HG02840 (cell line): ENCODE measurements around the gene KCTD11.
A peak's percentile ranks its signal among the peaks of the same experiment; 100 is the strongest.

Experiments
- ATAC-seq: cut with Tn5 transposase; IDR thresholded peaks from one replicate; pipeline ENCODE4 v1.9.1; 2021; ENCODE audit warnings: mild to moderate bottlenecking, moderate library complexity, moderate number of reproducible peaks; ENCODE audit not compliant: unreplicated experiment, low FRiP score

KCTD11 gene

GRCh38 chr17:7396147-7396546 lies 44.2 kb downstream of the KCTD11 start:
- ATAC-seq = no peak

- no peak for ATAC-seq
These were observed 46.6 kb downstream of the KCTD11 start for GRCh38 chr17:7398612-7399011.

GRCh38 chr17:7403043-7403726 lies 51.2 kb downstream of the KCTD11 start:
- ATAC-seq = no peak

GRCh38 chr17:7403727-7403976 lies 51.7 kb downstream of the KCTD11 start:
- ATAC-seq = no peak

GRCh38 chr17:7403977-7404736 lies 52.2 kb downstream of the KCTD11 start, which contains the start of gene TMEM256:
Gene TMEM256, minus strand, starts transcription at chr17:7404097. Its CDS starts 13 bp downstream, at chr17:7404084.
- peak; percentile 95 for ATAC-seq
